Transverse colon (tissue), 3 donors: ENCODE results near the gene OR6M1.

Experiments
- POLR2A ChIP-seq: fragments of 450-650 bp; IDR thresholded peaks from one replicate; pipeline ENCODE4 v1.6.1; 2016; ENCODE audit warnings: antibody characterized with exemption, mild to moderate bottlenecking, moderate library complexity
- TF ChIP-seq, protein P1 (sequence below), 5 experiments: fragments of 200-600 bp in 3 of 5; fragments of 450-650 bp in 2 of 5; sonication (generic) in 3 of 5; IDR thresholded peaks; 1 replicate in 2 of 5; 2 replicates in 3 of 5; pipeline ENCODE4 v1.5.1; 2016 to 2017; ENCODE audit warnings: antibody characterized with exemption in 5 of 5, inconsistent platforms in 3 of 5, mild to moderate bottlenecking in 2 of 5, moderate library complexity in 1 of 5

DNA sequence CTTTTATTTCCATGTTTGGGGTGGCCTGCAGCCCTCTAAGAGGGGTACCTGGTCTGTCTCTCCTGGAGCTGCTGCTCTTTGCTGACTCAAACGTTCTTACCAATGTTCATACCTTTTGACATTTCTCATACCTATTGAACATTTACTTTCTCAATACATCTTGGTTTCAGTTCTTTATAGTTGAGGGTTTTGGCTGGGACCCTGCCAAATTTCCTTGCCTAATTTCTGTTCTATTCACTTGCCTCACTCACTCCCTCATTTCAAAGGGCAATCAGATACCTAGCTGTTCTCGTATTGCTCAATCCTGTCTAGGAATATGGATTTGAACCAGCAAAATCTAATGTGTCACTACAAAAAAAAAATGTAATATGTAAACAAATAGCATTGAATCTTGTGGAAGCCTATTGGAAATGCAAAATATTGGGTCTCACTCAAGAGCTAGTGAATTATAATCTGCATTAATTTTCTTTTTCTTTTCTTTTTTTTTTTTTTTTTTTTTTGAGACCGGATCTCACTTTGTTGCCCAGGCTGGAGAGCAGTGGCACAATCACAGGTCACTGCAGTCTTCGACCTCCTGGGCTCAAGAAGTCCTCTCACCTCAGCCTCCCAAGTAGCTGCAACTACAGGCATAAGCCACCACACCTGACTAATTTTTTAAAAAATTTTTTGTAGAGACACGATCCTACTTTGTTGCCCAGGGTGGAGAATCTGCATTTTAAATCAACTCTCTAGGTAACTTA lies 7.5 kb downstream of the OR6M1 start:
- TF ChIP-seq, protein P1, sequence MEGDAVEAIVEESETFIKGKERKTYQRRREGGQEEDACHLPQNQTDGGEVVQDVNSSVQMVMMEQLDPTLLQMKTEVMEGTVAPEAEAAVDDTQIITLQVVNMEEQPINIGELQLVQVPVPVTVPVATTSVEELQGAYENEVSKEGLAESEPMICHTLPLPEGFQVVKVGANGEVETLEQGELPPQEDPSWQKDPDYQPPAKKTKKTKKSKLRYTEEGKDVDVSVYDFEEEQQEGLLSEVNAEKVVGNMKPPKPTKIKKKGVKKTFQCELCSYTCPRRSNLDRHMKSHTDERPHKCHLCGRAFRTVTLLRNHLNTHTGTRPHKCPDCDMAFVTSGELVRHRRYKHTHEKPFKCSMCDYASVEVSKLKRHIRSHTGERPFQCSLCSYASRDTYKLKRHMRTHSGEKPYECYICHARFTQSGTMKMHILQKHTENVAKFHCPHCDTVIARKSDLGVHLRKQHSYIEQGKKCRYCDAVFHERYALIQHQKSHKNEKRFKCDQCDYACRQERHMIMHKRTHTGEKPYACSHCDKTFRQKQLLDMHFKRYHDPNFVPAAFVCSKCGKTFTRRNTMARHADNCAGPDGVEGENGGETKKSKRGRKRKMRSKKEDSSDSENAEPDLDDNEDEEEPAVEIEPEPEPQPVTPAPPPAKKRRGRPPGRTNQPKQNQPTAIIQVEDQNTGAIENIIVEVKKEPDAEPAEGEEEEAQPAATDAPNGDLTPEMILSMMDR (IDR thresholded peaks at IDR 0.05) = no peak
- no peak for TF ChIP-seq POLR2A
